ENCODE measurements around the gene SUPT6H.

SUPT6H gene

DNA sequence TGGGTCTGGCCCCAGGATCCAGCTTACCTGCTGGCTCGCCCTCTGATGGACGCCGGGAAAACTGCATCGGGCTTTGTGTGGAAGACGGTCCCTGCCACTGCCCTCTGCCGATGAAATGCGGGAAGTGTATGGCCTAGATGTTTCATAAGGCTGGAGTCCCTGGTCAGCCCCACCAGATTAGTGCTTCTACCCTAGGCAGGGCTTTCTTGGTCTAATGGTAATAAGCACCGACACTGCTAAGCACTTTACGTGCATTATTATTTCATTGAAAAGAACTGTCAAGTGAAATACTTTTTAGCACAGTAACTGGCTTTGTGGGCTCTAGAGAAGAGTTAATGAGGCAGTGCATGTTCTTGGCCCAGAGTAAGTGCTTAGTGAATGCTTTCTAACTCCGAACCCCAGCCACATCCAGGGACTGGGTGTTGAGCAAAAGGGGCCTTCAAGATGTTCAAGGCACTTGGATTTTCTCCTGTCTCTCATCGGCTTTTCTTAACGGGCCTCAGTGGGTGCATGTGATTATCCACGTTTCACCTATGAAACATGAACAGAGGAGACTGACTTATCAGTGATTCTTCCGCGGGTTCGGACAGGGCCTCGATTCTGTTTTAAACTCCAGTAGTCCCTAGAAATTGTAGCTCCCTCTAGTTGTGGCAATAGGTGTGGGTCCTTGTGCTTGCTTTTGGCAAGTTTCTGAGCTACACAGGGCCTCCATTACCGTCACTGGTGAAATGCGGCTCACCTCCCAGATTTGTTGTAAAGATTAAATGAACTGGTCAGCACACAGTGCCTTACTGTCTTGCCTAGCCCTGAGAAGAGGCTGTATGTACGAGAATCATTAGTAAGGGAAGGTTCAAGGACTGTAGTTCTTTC is 88.4 kb downstream of the SUPT6H start:
- peak; percentile 99 for TF ChIP-seq CTCF (IDR thresholded peaks at IDR 0.05; ENCODE audit: borderline replicate concordance, insufficient read depth, low read depth, low read length)
- H3K4me3 ChIP-seq (ENCODE audit: low read depth, low read length), result no peak overlapping the region

- TF ChIP-seq CTCF (IDR thresholded peaks at IDR 0.05; ENCODE audit: borderline replicate concordance, insufficient read depth, low read depth, low read length), result no peak
- H3K4me3 ChIP-seq (ENCODE audit: low read depth, low read length), result no peak overlapping the region
Observed at GRCh38 chr17:28751600-28752366, 89.8 kb downstream of the SUPT6H start.
